Measurements from ENCODE around the gene ADARB1.

The ADARB1 gene

DNA sequence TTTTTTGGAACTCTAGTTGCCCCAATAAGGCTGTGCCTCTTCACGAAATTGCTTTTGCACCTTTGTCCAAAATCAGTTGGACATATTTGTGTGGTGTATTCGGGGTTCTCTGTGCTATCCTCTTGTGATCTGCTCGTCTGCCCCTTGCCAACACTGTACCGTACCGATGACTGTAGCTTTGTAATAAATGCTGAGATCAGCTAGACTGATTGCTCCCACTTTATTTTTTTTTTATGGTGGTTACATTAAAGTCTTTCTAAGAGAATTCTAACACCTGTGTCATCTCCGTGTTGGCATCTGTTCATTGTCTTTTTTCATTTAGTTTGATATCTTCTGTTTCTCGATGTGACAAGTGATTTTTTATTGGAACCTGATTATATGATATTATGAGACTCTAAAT is 94.1 kb downstream of the ADARB1 start:
- TF ChIP-seq, protein P1, sequence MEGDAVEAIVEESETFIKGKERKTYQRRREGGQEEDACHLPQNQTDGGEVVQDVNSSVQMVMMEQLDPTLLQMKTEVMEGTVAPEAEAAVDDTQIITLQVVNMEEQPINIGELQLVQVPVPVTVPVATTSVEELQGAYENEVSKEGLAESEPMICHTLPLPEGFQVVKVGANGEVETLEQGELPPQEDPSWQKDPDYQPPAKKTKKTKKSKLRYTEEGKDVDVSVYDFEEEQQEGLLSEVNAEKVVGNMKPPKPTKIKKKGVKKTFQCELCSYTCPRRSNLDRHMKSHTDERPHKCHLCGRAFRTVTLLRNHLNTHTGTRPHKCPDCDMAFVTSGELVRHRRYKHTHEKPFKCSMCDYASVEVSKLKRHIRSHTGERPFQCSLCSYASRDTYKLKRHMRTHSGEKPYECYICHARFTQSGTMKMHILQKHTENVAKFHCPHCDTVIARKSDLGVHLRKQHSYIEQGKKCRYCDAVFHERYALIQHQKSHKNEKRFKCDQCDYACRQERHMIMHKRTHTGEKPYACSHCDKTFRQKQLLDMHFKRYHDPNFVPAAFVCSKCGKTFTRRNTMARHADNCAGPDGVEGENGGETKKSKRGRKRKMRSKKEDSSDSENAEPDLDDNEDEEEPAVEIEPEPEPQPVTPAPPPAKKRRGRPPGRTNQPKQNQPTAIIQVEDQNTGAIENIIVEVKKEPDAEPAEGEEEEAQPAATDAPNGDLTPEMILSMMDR (conservative IDR thresholded peaks at IDR 0.05), result no peak
- TF ChIP-seq ZFX (IDR thresholded peaks at IDR 0.05), result no peak
- no peak overlapping the region for H3K27ac ChIP-seq

DNA sequence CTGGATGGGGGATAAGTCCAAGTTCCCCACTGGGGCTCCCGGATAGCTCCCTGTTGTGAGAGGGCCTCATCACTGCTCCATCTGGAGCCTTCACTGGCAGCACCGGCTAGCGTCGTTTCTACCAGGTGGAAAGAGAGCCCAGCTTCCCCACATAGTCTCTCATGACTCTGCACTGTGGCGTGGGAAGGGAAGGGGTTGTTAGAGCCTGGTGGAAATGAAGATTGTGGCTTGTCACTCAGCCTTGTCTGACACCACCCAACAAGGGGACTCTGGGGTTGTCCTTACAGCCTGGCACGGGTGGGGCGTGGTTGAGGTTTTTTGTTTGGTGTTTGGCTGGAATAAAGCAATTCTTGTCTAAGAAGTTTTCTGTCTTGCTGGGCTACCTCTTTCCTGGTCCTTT is 94.6 kb downstream of the ADARB1 start:
- H3K27ac ChIP-seq, result no peak overlapping the region; the same call in 1 of the 2 replicates
- TF ChIP-seq, protein P1 (conservative IDR thresholded peaks at IDR 0.05), result no peak
- TF ChIP-seq ZFX (IDR thresholded peaks at IDR 0.05), result no peak

DNA sequence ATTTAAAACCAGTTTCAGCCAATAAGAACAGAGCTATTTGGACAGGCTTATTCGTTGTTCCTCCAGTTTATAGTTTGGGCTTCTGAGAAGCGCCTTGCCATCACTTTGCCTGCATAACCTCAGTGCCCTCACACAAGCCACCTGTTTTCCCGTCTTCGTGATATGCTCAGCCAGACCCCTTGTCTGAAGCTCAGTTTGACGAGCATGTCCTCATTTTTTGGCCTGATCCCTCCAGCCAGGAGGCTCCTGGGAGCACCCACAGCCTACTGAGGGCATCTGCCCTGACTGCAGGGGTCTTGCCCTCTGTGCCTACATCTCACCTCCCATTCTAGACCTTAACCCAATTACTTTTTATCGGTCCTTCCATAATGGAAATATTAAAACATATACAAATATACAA is 95.3 kb downstream of the ADARB1 start:
- no peak for TF ChIP-seq ZFX (IDR thresholded peaks at IDR 0.05)
- TF ChIP-seq, protein P1 (conservative IDR thresholded peaks at IDR 0.05), result no peak
- no peak overlapping the region for H3K27ac ChIP-seq

DNA sequence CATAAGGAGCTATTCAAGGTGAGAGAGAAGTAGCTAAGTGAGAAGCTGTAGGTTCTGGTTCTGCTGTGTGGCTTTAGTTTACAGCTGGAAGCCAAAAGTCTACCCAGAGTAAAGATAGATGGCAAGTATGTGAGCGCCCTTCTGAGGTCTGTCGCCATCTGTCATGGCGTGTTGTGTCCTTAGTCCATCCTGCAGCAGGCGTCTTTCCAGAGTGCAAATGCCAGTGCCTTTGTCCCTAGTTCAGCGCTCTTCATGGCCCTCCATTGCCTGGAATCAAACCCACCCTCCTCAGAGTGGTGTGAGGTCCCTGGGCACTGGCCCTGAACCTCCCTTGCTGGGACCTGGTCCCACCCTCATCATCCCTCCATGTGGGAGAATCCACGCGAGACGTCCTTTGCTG is 96.6 kb downstream of the ADARB1 start:
- no peak overlapping the region for H3K27ac ChIP-seq

DNA sequence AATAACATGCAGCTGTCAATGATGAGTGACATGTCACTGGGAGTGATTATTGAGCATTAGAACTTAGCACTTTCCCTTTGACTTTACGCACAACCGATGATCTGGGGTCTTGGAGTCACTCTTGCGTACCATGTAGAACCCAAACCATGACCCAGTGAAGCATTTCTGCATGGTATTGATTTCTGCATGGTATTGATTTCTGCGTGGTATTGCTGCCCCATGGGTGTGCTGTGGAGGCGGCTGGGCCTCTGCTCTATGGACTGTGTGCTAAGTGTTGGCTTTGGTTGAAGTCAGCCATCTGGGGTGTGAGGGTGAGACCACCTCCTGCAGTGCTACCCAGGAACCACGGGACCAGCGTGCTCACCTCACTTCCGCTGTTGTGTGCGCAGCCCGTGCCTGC is 98.0 kb downstream of the ADARB1 start:
- TF ChIP-seq, protein P1 (conservative IDR thresholded peaks at IDR 0.05), result no peak
- TF ChIP-seq ZFX (IDR thresholded peaks at IDR 0.05), result no peak
- H3K27ac ChIP-seq, result no peak overlapping the region

More for the DNA sequence above, 96.6 kb downstream of the ADARB1 start:
- TF ChIP-seq, protein P1 (conservative IDR thresholded peaks at IDR 0.05), result no peak

DNA sequence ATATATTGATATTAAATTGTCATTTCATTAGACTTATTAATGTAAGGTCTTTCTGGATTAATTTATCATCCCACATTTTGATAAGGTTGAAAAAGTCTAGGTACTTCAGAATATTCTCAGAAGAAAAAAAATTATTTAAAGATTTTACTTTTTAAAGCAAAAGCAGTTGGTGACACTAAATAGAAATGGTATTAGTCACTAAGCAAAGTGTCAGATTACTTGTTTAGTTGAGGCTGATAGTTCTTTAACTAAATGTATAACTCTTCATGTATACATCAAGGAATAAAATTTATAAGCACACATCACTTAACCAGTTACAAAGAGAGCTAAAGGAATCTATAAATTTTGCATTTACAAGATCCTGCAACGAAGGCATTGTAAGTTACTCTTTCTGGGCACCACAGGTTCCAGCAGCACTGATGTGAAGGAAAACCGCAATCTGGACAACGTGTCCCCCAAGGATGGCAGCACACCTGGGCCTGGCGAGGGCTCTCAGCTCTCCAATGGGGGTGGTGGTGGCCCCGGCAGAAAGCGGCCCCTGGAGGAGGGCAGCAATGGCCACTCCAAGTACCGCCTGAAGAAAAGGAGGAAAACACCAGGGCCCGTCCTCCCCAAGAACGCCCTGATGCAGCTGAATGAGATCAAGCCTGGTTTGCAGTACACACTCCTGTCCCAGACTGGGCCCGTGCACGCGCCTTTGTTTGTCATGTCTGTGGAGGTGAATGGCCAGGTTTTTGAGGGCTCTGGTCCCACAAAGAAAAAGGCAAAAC is 101.1 kb downstream of the ADARB1 start:
- H3K27ac ChIP-seq, result no peak overlapping the region
- TF ChIP-seq, protein P1 (conservative IDR thresholded peaks at IDR 0.05), result no peak
- no peak for TF ChIP-seq ZFX (IDR thresholded peaks at IDR 0.05)

DNA sequence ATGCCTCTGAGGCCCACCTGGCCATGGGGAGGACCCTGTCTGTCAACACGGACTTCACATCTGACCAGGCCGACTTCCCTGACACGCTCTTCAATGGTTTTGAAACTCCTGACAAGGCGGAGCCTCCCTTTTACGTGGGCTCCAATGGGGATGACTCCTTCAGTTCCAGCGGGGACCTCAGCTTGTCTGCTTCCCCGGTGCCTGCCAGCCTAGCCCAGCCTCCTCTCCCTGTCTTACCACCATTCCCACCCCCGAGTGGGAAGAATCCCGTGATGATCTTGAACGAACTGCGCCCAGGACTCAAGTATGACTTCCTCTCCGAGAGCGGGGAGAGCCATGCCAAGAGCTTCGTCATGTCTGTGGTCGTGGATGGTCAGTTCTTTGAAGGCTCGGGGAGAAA is 101.8 kb downstream of the ADARB1 start:
- no peak overlapping the region for H3K27ac ChIP-seq

More for the DNA sequence above, 101.8 kb downstream of the ADARB1 start:
- TF ChIP-seq, protein P1 (conservative IDR thresholded peaks at IDR 0.05), result no peak
- no peak for TF ChIP-seq ZFX (IDR thresholded peaks at IDR 0.05)

Measured in C4-2B (cell line).